KMS-11 (cell line): ENCODE data around the gene SPATA16.

Experiments used
- H2AFZ ChIP-seq: fragments of 200-600 bp; sonication (generic); 2 replicates; pipeline ENCODE4 v1.6.1; 2016; ENCODE audit warnings: antibody characterized with exemption, mixed run types, low read depth
- H3K27ac ChIP-seq: fragments of 200-600 bp; sonication (generic); 2 replicates; pipeline ENCODE4 v1.6.1; 2016; ENCODE audit warnings: mild to moderate bottlenecking, mixed run types
- H3K27me3 ChIP-seq: fragments of 200-600 bp; sonication (generic); 2 replicates; pipeline ENCODE4 v1.6.1; 2017; ENCODE audit warnings: mild to moderate bottlenecking, low read depth, mixed run types, moderate library complexity; ENCODE audit not compliant: insufficient read depth
- H3K36me3 ChIP-seq: fragments of 200-600 bp; sonication (generic); 2 replicates; pipeline ENCODE4 v1.6.1; 2017; ENCODE audit warnings: mild to moderate bottlenecking, mixed run types; ENCODE audit not compliant: insufficient read depth
- H3K4me1 ChIP-seq: fragments of 200-600 bp; sonication (generic); 2 replicates; pipeline ENCODE4 v1.6.1; 2016; ENCODE audit warnings: mild to moderate bottlenecking, low read depth, mixed run types; ENCODE audit not compliant: poor library complexity, severe bottlenecking
- H3K4me2 ChIP-seq: fragments of 200-600 bp; sonication (generic); 2 replicates; pipeline ENCODE4 v1.7.0; 2016; ENCODE audit warnings: mild to moderate bottlenecking, mixed run types
- H3K4me3 ChIP-seq: fragments of 200-600 bp; sonication (generic); IDR thresholded peaks from 2 replicates; pipeline ENCODE4 v1.6.1; 2017; ENCODE audit warnings: low read depth, low read length, mixed read lengths; ENCODE audit not compliant: insufficient read depth
- H3K79me2 ChIP-seq: fragments of 200-600 bp; sonication (generic); 2 replicates; pipeline ENCODE4 v1.6.1; 2016; ENCODE audit warnings: low read depth, mixed run types; ENCODE audit not compliant: insufficient read depth
- H3K9ac ChIP-seq: fragments of 200-600 bp; sonication (generic); 2 replicates; pipeline ENCODE4 v1.6.1; 2016; ENCODE audit warnings: mild to moderate bottlenecking, mixed run types
- H4K20me1 ChIP-seq: fragments of 200-600 bp; sonication (generic); 2 replicates; pipeline ENCODE4 v1.6.1; 2016; ENCODE audit warnings: mild to moderate bottlenecking, mixed run types; ENCODE audit not compliant: insufficient read depth
- TF ChIP-seq, protein P1 (sequence below): fragments of 200-600 bp; sonication (generic); conservative IDR thresholded peaks from 2 replicates; pipeline ENCODE4 v1.6.1; 2017; ENCODE audit warnings: low read depth, mild to moderate bottlenecking, antibody characterized with exemption, low read length, moderate library complexity, mixed read lengths

Gene SPATA16

DNA sequence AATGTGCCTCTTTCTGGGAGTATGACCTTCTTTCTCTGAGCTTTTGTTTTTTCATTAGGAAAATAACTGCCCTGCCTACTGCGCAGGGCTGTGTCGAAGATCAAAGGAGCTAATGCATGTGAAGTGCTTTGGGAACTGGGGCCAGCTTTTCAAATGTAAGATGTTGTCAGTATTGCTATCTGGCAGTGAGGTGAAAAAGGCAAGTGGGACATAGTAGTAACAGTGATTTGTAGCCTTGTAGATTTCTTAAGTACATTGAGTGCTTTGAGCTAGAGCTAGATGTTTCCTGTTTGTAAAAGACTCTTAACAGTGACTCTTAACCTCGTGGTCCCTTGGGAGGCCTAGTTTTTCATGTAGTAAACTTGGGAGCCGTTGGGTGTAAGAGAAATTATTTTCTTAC, 264.0 kb downstream of the SPATA16 start:
- Histone ChIP-seq H4K20me1 (no peaks in the 10 kb centered on the region), H3K4me3 (no peak overlapping the region), H3K36me3 (no peaks in the 10 kb centered on the region), H3K9ac (no peak overlapping the region), H3K27ac (no peak overlapping the region), H3K27me3 (no peaks in the 10 kb centered on the region), H2AFZ (no peak overlapping the region), H3K4me2 (no peak overlapping the region), H3K4me1 (no peaks in the 10 kb centered on the region), H3K79me2 (no peaks in the 10 kb centered on the region)
- TF ChIP-seq, protein P1, sequence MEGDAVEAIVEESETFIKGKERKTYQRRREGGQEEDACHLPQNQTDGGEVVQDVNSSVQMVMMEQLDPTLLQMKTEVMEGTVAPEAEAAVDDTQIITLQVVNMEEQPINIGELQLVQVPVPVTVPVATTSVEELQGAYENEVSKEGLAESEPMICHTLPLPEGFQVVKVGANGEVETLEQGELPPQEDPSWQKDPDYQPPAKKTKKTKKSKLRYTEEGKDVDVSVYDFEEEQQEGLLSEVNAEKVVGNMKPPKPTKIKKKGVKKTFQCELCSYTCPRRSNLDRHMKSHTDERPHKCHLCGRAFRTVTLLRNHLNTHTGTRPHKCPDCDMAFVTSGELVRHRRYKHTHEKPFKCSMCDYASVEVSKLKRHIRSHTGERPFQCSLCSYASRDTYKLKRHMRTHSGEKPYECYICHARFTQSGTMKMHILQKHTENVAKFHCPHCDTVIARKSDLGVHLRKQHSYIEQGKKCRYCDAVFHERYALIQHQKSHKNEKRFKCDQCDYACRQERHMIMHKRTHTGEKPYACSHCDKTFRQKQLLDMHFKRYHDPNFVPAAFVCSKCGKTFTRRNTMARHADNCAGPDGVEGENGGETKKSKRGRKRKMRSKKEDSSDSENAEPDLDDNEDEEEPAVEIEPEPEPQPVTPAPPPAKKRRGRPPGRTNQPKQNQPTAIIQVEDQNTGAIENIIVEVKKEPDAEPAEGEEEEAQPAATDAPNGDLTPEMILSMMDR = no peak

DNA sequence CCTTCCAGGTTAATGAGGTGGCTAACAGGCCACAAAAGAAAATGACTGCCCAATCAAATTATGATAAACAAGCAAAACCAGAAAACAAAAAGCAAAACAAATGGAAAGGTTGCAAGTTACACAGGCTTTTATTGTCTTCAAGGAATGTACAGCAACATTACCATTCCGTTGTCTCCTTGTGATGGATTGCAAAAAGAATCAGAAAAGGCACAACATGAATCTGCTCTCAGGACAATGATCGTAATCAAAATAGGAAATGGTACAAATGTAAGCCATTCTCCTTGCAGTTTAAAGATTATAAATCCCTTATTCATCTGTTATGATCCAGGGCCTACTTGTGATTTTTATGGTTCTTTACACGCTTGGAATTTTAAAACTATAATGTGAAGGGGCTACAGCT, 264.7 kb downstream of the SPATA16 start:
- TF ChIP-seq, protein P1 = no peak
- Histone ChIP-seq H2AFZ (no peak overlapping the region), H3K4me2 (no peak overlapping the region), H3K79me2 (no peaks in the 10 kb centered on the region), H3K36me3 (no peaks in the 10 kb centered on the region), H3K27me3 (no peaks in the 10 kb centered on the region), H3K9ac (no peak overlapping the region), H4K20me1 (no peaks in the 10 kb centered on the region), H3K27ac (no peak overlapping the region), H3K4me1 (no peaks in the 10 kb centered on the region), H3K4me3 (no peak overlapping the region)

DNA sequence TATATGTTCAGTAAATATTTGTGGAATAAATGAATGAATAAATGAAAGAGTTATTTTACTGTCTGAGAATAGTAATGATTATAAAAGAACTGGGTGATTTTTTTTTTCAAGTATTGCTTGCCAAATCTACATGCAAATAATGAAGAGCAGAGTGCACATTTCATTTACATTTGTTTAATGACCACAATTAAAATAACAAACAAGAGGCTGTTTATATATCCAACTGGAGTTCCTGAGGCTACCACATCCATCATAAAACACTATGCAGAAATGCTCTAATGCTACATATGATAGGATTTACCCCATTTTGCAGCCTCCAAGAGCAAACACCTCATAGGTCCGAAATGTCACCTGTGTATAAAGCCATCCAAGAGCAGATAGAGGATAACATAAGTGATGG, 266.0 kb downstream of the SPATA16 start:
- no peak overlapping the region for H2AFZ ChIP-seq
- H3K27me3 ChIP-seq = no peaks in the 10 kb centered on the region
- no peak overlapping the region for H3K9ac ChIP-seq
- TF ChIP-seq, protein P1 = no peak
- no peaks in the 10 kb centered on the region for H3K36me3 ChIP-seq
- no peak overlapping the region for H3K4me3 ChIP-seq
- H3K4me2 ChIP-seq = no peak overlapping the region
- H3K79me2 ChIP-seq = no peaks in the 10 kb centered on the region
- H4K20me1 ChIP-seq = no peaks in the 10 kb centered on the region
- no peaks in the 10 kb centered on the region for H3K4me1 ChIP-seq
- no peak overlapping the region for H3K27ac ChIP-seq

DNA sequence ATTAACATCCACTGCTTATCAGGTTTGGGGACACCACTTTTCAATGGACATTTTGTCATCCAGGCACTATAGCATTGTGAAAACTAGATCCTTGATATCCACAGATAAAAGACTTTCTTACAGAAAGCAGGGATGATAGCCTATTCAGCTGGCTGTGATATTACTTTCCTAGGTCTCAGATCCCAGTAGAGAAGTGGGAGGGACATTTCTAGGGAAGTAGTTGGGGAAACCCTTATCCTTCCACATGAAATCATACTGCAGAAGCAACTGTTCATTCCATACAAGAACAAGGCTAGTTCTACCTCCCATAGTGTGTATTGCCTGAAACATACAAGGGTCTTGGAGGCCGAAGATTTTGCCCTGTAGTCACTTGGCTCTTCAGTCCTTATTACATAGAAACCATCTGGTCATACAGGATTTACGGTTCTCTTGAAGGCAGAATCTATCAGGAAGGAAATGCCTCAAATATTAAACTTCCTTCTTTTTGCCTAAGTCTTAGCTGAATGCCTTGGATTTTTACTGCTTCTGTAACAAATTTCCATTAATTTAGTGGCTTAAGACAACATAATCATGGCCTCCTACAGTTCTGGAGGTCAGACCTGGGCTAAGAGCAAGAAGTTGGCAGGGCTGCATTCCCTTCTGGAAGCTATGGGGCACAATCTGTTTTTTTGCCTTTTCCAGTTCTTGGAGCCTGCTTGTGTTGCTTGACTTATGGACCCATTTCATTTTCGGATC, 271.1 kb downstream of the SPATA16 start:
- H3K36me3 ChIP-seq = no peaks in the 10 kb centered on the region
- no peak overlapping the region for H3K27ac ChIP-seq
- H2AFZ ChIP-seq = no peak overlapping the region
- no peaks in the 10 kb centered on the region for H3K79me2 ChIP-seq
- no peak overlapping the region for H3K4me3 ChIP-seq
- no peaks in the 10 kb centered on the region for H3K27me3 ChIP-seq
- H3K4me2 ChIP-seq = no peak overlapping the region
- H3K9ac ChIP-seq = no peak overlapping the region
- H4K20me1 ChIP-seq = no peaks in the 10 kb centered on the region
- H3K4me1 ChIP-seq = no peaks in the 10 kb centered on the region
- TF ChIP-seq, protein P1 = no peak
